Mammary epithelial cell (primary cell): ENCODE data around the gene CAMTA1.

Experiments used
- CTCF ChIP-seq, 2 donors: IDR thresholded peaks in 1 of 2; conservative IDR thresholded peaks in 1 of 2; 2 replicates each; pipeline ENCODE4 v1.5.1; 2011 to 2012; ENCODE audit warnings: inconsistent platforms in 2 of 2, low read length in 2 of 2, mild to moderate bottlenecking in 2 of 2, control low read depth in 1 of 2, low read depth in 1 of 2; ENCODE audit not compliant: insufficient read depth in 1 of 2; ENCODE audit errors: extremely low read depth in 1 of 2
- EZH2 ChIP-seq: IDR thresholded peaks from 2 replicates; pipeline ENCODE4 v1.6.1; 2012; ENCODE audit warnings: low read length, inconsistent platforms, borderline replicate concordance

- TF ChIP-seq CTCF (conservative IDR thresholded peaks at IDR 0.05 in 1 of 2, IDR thresholded peaks at IDR 0.05 in 1 of 2; ENCODE audit: extremely low read depth in 1 of 2, insufficient read depth in 1 of 2, low read depth in 1 of 2, low read length in 2 of 2) (no peak), EZH2 (no peak)
Measured at GRCh38 chr1:7490576-7490975, 705.3 kb downstream of the CAMTA1 start.
